ENCODE measurements around the gene THAP7.

The THAP7 gene

GRCh38 chr22:20994128-20994901 is 7.6 kb downstream of the THAP7 start:
- TF ChIP-seq CTCF (conservative IDR thresholded peaks at IDR 0.05; ENCODE audit: control insufficient read depth, insufficient read depth, low read depth, low read length) = no peak
- no peak for DNase-seq (ENCODE audit: low read depth)
- no peak overlapping the region for H3K4me3 ChIP-seq (ENCODE audit: control insufficient read depth, low read depth, low read length)

GRCh38 chr22:20993304-20994127 is 8.4 kb downstream of the THAP7 start:
- no peak overlapping the region for H3K4me3 ChIP-seq (ENCODE audit: control insufficient read depth, low read depth, low read length)
- no peak for TF ChIP-seq CTCF (conservative IDR thresholded peaks at IDR 0.05; ENCODE audit: control insufficient read depth, insufficient read depth, low read depth, low read length)
- DNase-seq (ENCODE audit: low read depth) = no peak

GRCh38 chr22:20992456-20993303 is 9.2 kb downstream of the THAP7 start:
- no peak overlapping the region for H3K4me3 ChIP-seq (ENCODE audit: control insufficient read depth, low read depth, low read length)
- no peak for DNase-seq (ENCODE audit: low read depth)
- TF ChIP-seq CTCF (conservative IDR thresholded peaks at IDR 0.05; ENCODE audit: control insufficient read depth, insufficient read depth, low read depth, low read length) = no peak

GRCh38 chr22:20992056-20992442 is 9.9 kb downstream of the THAP7 start:
- no peak overlapping the region for H3K4me3 ChIP-seq (ENCODE audit: control insufficient read depth, low read depth, low read length)
- DNase-seq (ENCODE audit: low read depth) = no peak
- no peak for TF ChIP-seq CTCF (conservative IDR thresholded peaks at IDR 0.05; ENCODE audit: control insufficient read depth, insufficient read depth, low read depth, low read length)

- no peak for DNase-seq (ENCODE audit: low read depth)
- TF ChIP-seq CTCF (conservative IDR thresholded peaks at IDR 0.05; ENCODE audit: control insufficient read depth, insufficient read depth, low read depth, low read length) = no peak
- no peak overlapping the region for H3K4me3 ChIP-seq (ENCODE audit: control insufficient read depth, low read depth, low read length)
These were observed 10.5 kb downstream of the THAP7 start for GRCh38 chr22:20991252-20992055.

Measured in fibroblast of mammary gland (primary cell).